Upper lobe of left lung (tissue), 4 donors: Measurements from ENCODE around the gene UFC1.

Experiments used
- CTCF ChIP-seq, 6 experiments: fragments of 450-650 bp in 4 of 6; fragments of 200-600 bp in 2 of 6; sonication (generic) in 2 of 6; IDR thresholded peaks; one replicate each; pipeline ENCODE4 v1.5.1; 2016 to 2019; ENCODE audit warnings: antibody characterized with exemption in 6 of 6
- EP300 ChIP-seq, 4 donors: sonication (generic); formaldehyde crosslinking; IDR thresholded peaks; one replicate each; pipeline ENCODE4 v1.5.1; 2017; ENCODE audit warnings: antibody characterized with exemption in 4 of 4, control low read depth in 2 of 4
- POLR2A ChIP-seq, 4 donors: fragments of 450-650 bp; IDR thresholded peaks; one replicate each; pipeline ENCODE4 v1.5.1; 2016 to 2017; ENCODE audit warnings: antibody characterized with exemption in 4 of 4, mild to moderate bottlenecking in 2 of 4

GRCh38 chr1:161128591-161129420, 25.0 kb upstream of the UFC1 start:
- TF ChIP-seq POLR2A (IDR thresholded peaks at IDR 0.05) (no peak), CTCF (IDR thresholded peaks at IDR 0.05) (no peak), EP300 (IDR thresholded peaks at IDR 0.05) (no peak)
